NCI-H524 treated with DMSO at 0.1 percent for 48 hours (cell line): ENCODE results near the gene WNT9B.
"Not testable (repeated sequence)": the region's sequence is repeated elsewhere in the genome, so short reads cannot be mapped to it uniquely, and the experiment has no call there.

Experiments
- DNase-seq: peaks from one replicate; lab custom pipeline; 2025; lab: John Stamatoyannopoulos, UW

The WNT9B gene

GRCh38 chr17:46910179-46910927, 59.0 kb downstream of the WNT9B start:
- DNase-seq = no peak

- DNase-seq = no peak
Observed at GRCh38 chr17:46911311-46911710, 59.9 kb downstream of the WNT9B start.

DNA sequence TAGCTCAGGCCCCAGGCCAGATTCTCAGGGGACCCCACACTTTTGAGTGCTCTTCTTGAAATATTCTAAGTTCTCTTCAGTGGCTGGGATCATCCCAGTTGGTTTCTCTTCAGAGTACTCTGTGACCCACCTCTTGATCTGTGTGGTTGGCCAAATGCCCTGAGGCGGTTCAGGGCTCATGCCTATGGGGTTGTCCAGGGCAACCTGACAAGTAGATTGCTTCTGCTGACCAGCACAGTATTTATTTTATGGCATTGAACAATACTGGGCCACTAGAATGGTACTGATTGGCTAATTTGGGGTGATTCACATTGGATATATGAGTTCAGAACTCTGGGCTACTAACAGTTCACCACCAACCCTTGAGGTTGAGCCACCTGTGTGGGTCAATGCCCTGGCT, 64.2 kb downstream of the WNT9B start:
- DNase-seq = no peak

- no peak for DNase-seq
Observed at GRCh38 chr17:46916211-46916610, 64.8 kb downstream of the WNT9B start.

- DNase-seq = no peak
Observed at GRCh38 chr17:46916623-46917022, 65.2 kb downstream of the WNT9B start.

DNA sequence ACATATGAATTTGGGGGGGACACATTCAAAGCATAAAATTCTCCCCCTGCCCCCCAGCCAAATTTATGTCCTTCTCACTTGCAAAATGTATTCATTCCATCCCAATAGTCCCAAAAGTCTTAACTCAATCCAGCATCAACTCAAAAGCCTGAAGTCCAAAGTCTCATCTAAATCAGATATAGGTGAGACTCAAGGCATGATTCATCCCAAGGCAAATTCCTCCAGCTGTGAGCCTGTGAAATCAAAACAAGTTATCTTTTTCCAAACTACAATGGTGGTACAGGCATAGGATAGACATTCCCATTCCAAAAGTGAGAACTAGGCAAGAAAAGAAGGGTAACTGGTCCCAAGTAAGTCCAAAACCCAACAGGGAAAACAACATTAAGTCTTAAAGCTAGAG, 65.7 kb downstream of the WNT9B start:
- DNase-seq = no peak

DNA sequence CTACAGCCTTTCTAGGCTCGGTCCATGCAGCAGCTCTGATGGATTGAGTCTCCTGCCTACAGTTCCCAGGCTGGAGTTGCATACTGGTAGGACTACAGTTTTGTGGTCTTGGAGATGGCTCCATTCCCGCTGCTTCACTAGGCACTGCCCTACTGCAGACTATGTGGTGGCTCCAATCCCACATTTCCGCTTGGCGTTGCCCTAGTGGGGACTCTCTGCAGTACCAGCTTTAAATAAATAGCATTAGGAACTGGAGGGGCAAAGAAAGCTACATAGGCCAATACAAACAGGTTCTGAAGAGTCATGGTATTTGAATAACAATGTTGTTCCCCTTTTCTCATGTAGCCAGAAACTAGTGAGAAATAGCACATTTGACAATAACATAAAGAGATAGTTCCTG, 66.1 kb downstream of the WNT9B start:
- DNase-seq = no peak

DNA sequence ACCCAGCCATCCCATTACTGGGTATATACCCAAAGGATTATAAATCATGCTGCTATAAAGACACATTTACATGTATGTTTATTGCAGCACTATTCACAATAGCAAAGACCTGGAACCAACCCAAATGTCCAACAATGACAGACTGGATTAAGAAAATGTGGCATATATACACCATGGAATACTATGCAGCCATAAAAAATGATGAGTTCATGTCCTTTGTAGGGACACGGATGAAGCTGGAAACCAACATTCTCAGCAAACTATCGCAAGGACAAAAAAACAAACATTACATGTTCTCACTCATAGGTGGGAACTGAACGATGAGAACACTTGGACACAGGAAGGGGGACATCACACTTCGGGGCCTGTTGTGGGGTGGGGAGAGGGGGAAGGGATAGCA, 70.6 kb downstream of the WNT9B start:
- not testable (repeated sequence) for DNase-seq

GRCh38 chr17:46922487-46922803, 71.1 kb downstream of the WNT9B start:
- no peak for DNase-seq

DNA sequence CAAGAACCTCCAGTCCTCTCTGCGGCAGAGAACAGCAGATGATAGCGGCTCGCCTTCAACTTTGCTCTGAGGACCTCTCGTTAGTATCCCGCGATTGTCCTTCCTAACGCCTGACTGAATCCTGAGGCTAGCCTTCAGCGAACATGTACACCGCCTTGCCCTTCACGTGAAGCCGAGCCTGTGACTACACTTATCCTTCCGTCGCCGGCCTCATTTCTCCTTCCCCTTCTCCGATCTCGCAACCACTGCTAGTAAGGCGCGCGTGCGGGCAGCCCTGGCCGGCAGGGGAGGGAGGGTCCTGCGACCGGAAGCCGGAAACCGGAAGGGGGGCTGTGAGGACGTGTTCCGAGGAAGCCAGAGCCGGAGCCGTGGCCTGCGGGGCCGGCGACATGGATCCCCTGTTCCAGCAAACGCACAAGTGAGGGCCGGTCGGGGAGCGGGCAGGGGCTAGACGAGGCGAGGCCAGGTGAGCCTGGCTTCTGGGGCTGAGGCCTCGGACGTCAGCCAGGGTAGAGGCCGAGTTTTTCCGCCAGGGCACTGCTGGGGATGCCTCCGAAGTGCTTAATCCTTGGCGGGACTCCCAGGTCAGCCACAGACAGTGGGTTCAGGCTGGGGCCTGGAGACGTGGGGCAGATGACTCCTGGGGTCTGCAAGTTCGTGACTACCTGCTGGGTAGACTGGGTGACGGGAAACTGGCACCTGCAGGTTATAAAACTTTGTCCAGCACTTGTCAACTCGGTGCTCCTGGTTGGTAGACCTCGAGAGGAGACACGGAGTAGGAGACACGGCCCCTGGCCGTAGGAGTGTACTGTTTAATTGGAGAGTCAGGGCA, 71.6 kb downstream of the WNT9B start, which contains the start of gene GOSR2:
GOSR2 (plus strand) TSS at position 357 of the 832 bp plus-strand sequence; CDS start at position 390, 33 bp downstream.
- DNase-seq = peak; percentile 77

GRCh38 chr17:46925185-46925868, 73.9 kb downstream of the WNT9B start:
- no peak for DNase-seq

DNA sequence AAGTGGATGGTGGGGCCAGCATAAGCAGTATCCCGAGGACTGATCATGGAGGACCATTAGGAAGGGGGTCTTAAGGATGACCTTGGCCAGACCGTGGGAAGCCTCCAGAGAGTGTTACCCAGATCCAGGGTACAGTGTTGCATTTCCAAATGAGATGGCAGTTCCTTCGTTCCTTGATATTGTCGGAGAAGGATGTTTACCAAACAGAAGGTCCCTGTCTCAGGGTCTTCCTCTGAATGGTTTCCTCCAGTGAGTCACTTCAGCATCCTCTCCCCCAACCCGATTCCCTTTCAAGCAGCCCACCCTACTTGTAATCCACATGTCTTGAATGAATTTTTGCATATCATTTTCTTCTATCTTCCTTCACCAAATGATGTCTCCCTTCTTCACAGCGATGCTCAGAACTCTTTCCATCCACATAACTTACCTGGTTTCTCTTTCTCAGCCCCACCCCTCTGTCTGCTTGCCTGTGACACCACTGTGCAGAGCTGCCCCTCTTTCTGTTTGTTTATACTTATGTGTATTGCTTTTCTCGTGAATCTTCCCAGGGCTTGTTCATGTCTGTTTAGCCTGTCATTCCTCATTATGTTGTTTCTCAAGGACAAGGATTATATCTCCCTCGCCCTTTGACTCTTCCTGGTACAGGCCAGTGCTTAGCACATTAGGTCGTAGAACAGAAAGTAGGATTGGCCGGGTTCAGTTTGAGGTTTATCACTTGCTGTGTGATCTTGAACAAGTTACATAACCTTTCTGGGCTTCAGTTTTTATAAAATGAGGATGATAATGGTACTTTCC, 77.3 kb downstream of the WNT9B start:
- DNase-seq = no peak

DNA sequence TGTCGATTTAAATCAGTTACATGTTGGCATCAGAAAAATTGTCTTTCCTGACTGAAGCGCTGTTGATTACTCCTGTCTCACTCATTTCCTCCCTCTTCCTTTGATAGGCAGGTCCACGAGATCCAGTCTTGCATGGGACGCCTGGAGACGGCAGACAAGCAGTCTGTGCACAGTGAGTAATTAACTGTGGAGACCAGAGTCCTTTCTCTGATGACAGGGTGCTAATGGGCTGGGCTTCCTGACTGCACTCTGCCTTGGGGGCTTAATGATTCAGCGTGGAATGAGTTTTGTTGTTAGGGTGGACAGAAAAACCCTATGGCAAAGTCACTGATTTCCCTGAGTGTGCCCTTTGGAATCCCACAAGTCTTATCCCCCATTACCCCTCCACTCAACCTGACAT, 78.0 kb downstream of the WNT9B start:
- DNase-seq = no peak

DNA sequence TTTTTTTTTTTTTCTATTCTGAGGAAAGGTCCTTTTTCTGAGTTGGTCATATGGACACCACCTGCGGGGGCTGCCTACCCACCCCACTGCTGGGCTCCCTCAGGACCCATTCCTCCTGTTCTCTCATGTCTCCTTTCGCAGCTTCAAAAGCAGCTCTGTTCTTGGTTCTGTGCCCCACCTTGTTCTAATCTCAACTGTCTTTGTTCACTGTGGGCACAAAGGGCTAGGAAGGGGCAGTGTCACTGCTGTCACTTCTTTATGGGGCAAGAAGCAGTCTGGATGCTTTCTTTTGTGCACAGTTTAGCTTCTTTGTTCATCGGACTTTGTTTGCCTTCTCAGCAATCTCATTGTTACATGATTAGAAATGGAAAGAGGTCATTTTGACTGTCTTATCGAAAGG, 78.7 kb downstream of the WNT9B start:
- no peak for DNase-seq

DNA sequence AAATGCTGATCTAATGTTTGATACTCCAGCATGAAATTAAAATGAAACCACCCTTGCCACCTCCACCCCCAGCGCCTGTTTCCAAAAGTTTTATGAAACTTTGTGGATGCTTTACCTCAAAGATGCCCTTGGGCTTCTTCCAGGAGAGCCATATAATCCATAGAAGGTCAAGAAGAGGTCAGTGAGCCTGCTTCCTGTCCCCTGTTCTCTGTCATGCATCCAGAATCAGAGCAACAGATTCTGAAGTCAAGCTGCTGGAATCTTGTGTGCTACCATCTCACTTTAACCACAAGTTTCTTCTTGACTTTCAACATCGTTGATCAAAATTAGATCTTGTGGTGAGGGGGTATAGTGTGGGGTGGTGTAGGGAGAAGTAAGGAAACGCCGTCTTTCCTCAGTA, 80.2 kb downstream of the WNT9B start:
- DNase-seq = no peak

DNA sequence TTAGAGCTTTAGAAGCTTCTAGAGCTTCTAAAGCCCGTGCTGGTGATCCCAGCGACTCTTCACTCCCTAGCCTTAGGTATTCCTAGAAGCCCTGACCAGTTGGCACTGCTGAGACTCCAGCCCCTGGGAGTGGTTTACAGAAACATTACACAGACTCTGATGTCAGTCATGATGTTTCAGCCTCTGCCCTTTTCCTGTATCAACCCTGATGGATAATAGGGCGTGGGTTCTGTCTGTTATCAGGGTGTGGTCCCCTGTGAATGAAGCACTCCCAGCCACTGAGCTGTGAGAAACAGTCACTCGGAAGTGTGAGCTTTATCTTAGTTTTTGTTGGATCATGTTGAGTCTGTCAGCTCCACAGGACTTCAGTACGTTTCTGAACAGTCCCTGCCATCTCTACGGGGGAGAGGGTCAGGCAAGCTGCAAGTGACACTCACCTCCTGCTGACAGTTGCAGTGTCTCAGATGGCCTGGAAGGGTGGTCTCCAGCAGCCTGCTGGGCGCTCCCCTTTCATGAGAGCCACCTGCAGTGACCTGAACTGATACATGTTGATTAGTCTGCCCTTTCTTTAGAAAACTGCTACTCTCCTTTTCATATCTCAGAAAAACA, 84.4 kb downstream of the WNT9B start:
- DNase-seq = no peak
